Smooth muscle cell (in vitro differentiated cells): Measurements from ENCODE around the gene PHLPP1. TPM values are rescaled to one million over a fixed set of nuclear protein-coding genes. Genes with fewer than 3 reads are reported as not detected.

Source experiments
- DNase-seq: peaks from one replicate; lab custom pipeline; 2025; ENCODE audit not compliant: unreplicated experiment; lab: John Stamatoyannopoulos, UW
- H2AFZ ChIP-seq: fragments of 200-600 bp; sonication (generic); 2 replicates; pipeline ENCODE4 v1.6.0; 2016; ENCODE audit warnings: antibody characterized with exemption, low read depth, mild to moderate bottlenecking
- H3F3A ChIP-seq: fragments of 200-600 bp; sonication (generic); 2 replicates; pipeline ENCODE4 v1.6.0; 2017; ENCODE audit warnings: antibody characterized with exemption, low read depth
- H3K27ac ChIP-seq: fragments of 200-600 bp; sonication (generic); 2 replicates; pipeline ENCODE4 v1.5.1; 2016; ENCODE audit warnings: low read depth, mild to moderate bottlenecking
- H3K27me3 ChIP-seq: fragments of 200-600 bp; sonication (generic); 2 replicates; pipeline ENCODE4 v1.6.1; 2016; ENCODE audit warnings: low read depth, mild to moderate bottlenecking
- H3K36me3 ChIP-seq: fragments of 200-600 bp; sonication (generic); 2 replicates; pipeline ENCODE4 v1.5.1; 2016; ENCODE audit warnings: low read depth
- H3K4me1 ChIP-seq: fragments of 200-600 bp; sonication (generic); 2 replicates; pipeline ENCODE4 v1.5.1; 2016; ENCODE audit warnings: low read depth
- H3K4me2 ChIP-seq: fragments of 200-600 bp; sonication (generic); 2 replicates; pipeline ENCODE4 v1.6.0; 2016; ENCODE audit warnings: mild to moderate bottlenecking
- H3K4me3 ChIP-seq: fragments of 200-600 bp; sonication (generic); 2 replicates; pipeline ENCODE4 v1.5.1; 2016; ENCODE audit warnings: mild to moderate bottlenecking
- H3K79me2 ChIP-seq: fragments of 200-600 bp; sonication (generic); 2 replicates; pipeline ENCODE4 v1.6.0; 2016; ENCODE audit warnings: low read depth, mild to moderate bottlenecking
- H3K9ac ChIP-seq: fragments of 200-600 bp; sonication (generic); 2 replicates; pipeline ENCODE4 v1.6.0; 2016; ENCODE audit warnings: low read depth
- H3K9me3 ChIP-seq: fragments of 200-600 bp; sonication (generic); replicated peaks from 2 replicates; pipeline ENCODE4 v1.5.1; 2016; ENCODE audit warnings: low read depth
- H4K20me1 ChIP-seq: fragments of 200-600 bp; sonication (generic); 2 replicates; pipeline ENCODE4 v1.6.0; 2016; ENCODE audit warnings: low read depth
- CTCF ChIP-seq: fragments of 200-600 bp; sonication (generic); IDR thresholded peaks from 2 replicates; pipeline ENCODE4 v1.5.1; 2017; ENCODE audit warnings: borderline replicate concordance, mild to moderate bottlenecking, antibody characterized with exemption; ENCODE audit not compliant: insufficient read depth, poor library complexity, severe bottlenecking
- WGBS: methylation state at CpG from one replicate; pipeline ENCODE4 v1.1.7; 2016; ENCODE audit warnings: low lambda C conversion rate; 5-methylcytosine and 5-hydroxymethylcytosine counted together
- polyA plus RNA-seq: library from polyadenylated mRNA; unstranded; fragments of >200 nt; fragmentation: Nextera tagmentation; extraction: Ambion mirVana; gene quantifications from 2 replicates; pipeline ENCODE4 v1.2.1, GENCODE V29; 2016
- total RNA-seq: library from RNA; depleted of rRNA; stranded (reverse); fragments of >200 nt; gene quantifications from 2 replicates; pipeline ENCODE4 v1.2.3, GENCODE V29; 2014

Gene PHLPP1
- total and polyA plus RNA-seq, 2 experiments from 2014 or later = 1.1 to 4.3 TPM

GRCh38 chr18:62773691-62774090 lies 58.4 kb downstream of the PHLPP1 start:
- no peaks in the 10 kb centered on the region for H3F3A ChIP-seq
- peaks cover 6% of the 10 kb centered on the region for H3K4me1 ChIP-seq
- no peak overlapping the region for H3K27ac ChIP-seq
- no peak overlapping the region for H3K4me2 ChIP-seq
- H3K4me3 ChIP-seq = no peak overlapping the region
- 88% methylated on average over 3 of the region's 3 CpGs for WGBS
- H2AFZ ChIP-seq = no peak overlapping the region
- TF ChIP-seq CTCF = no peak
- H3K9me3 ChIP-seq = no peaks in the 10 kb centered on the region
- no peaks in the 10 kb centered on the region for H3K27me3 ChIP-seq
- no peak overlapping the region for H3K9ac ChIP-seq
- H3K36me3 ChIP-seq = no peaks in the 10 kb centered on the region
- no peak for DNase-seq
- no peaks in the 10 kb centered on the region for H4K20me1 ChIP-seq
- peaks cover 46% of the 10 kb centered on the region for H3K79me2 ChIP-seq

DNA sequence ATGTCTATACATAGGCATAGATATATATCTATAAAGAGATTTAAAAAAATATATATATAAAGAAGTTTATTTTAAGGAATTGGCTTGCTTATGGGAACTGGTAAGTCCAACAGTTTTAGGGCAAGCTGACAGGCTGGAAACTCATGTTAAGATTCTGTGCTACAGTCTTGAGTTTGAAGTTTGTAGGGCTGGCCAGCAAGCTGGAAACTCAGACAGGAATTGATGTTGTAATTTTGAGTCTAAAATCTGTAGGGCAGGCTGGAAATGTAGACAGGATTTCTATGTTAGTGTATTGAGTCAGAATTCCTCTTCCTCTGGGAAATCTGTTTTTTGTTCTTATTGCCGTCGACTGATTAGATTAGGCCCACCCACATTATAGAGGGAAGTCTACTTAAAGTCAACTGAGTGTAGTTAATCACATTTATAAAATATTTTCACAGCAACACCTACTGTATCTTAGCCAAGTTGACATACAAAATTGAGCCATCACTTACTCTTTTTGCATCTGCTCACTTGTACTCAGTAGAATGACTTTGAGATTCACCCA lies 60.8 kb downstream of the PHLPP1 start:
- Histone ChIP-seq H3K4me3 (no peak overlapping the region), H3K9ac (no peak overlapping the region), H4K20me1 (no peaks in the 10 kb centered on the region), H2AFZ (no peak overlapping the region), H3K4me2 (no peak overlapping the region), H3K27ac (no peak overlapping the region), H3K4me1 (peaks cover 6% of the 10 kb centered on the region), H3K79me2 (peaks cover 60% of the 10 kb centered on the region), H3F3A (no peaks in the 10 kb centered on the region), H3K36me3 (no peaks in the 10 kb centered on the region), H3K27me3 (no peaks in the 10 kb centered on the region), H3K9me3 (no peaks in the 10 kb centered on the region)
- no peak for DNase-seq
- no peak for TF ChIP-seq CTCF
- 74% methylated on average over 2 of the region's 2 CpGs for WGBS

DNA sequence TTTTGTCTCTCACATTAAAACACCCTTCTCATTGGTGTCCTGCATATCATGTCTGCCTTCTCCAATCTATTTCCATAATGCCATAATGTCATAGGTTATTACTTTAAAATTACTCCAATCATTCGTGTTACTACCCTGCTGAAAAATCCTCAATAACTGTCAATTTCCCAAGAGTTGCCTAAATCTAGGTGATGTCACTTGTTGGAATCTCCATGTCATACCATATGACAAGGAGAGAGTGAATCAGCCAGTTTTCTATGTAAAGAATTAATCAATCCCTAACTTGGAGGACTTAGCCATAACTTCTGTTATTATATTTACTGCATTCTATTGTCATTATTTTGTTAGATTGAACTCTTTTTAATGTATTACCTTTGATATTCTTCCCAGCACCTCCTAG lies 62.5 kb downstream of the PHLPP1 start:
- no peak for DNase-seq
- TF ChIP-seq CTCF = no peak
- peaks cover 6% of the 10 kb centered on the region for H3K4me1 ChIP-seq
- no peaks in the 10 kb centered on the region for H3K27me3 ChIP-seq
- no peaks in the 10 kb centered on the region for H3K36me3 ChIP-seq
- no peak overlapping the region for H3K4me3 ChIP-seq
- H3K27ac ChIP-seq = no peak overlapping the region
- H3F3A ChIP-seq = no peaks in the 10 kb centered on the region
- 75% methylated on average over 1 of the region's 1 CpG for WGBS
- peaks cover 3% of the 10 kb centered on the region for H4K20me1 ChIP-seq
- H3K4me2 ChIP-seq = no peak overlapping the region
- peaks cover 57% of the 10 kb centered on the region for H3K79me2 ChIP-seq
- no peak overlapping the region for H2AFZ ChIP-seq
- no peak overlapping the region for H3K9ac ChIP-seq
- no peaks in the 10 kb centered on the region for H3K9me3 ChIP-seq
